GM23248 (cell line): ENCODE data around the gene C19orf12. TPM values are rescaled to one million over a fixed set of nuclear protein-coding genes. Genes with fewer than 3 reads are reported as not detected.

ENCODE experiments used
- DNase-seq: peaks from one replicate; pipeline ENCODE4 v3.0.0-alpha.2; 2015
- H2AFZ ChIP-seq: fragments of 200-600 bp; sonication (generic); 2 replicates; pipeline ENCODE4 v1.6.1; 2016; ENCODE audit warnings: antibody characterized with exemption
- H3F3A ChIP-seq: fragments of 200-600 bp; sonication (generic); 2 replicates; pipeline ENCODE4 v1.6.1; 2016; ENCODE audit warnings: mild to moderate bottlenecking, antibody characterized with exemption, mixed run types; ENCODE audit not compliant: insufficient read depth
- H3K27ac ChIP-seq: fragments of 200-600 bp; sonication (generic); 2 replicates; pipeline ENCODE4 v1.5.1; 2016; ENCODE audit warnings: mild to moderate bottlenecking
- H3K27me3 ChIP-seq: fragments of 200-600 bp; sonication (generic); replicated peaks from 2 replicates; pipeline ENCODE4 v1.6.1; 2016; ENCODE audit warnings: mild to moderate bottlenecking; ENCODE audit not compliant: insufficient read depth
- H3K36me3 ChIP-seq: fragments of 200-600 bp; sonication (generic); 2 replicates; pipeline ENCODE4 v1.6.1; 2016; ENCODE audit warnings: low read depth, mild to moderate bottlenecking
- H3K4me1 ChIP-seq: fragments of 200-600 bp; sonication (generic); 2 replicates; pipeline ENCODE4 v1.6.1; 2016; ENCODE audit warnings: mild to moderate bottlenecking; ENCODE audit not compliant: insufficient read depth
- H3K4me2 ChIP-seq: fragments of 200-600 bp; sonication (generic); one replicate; pipeline ENCODE4 v1.6.1; 2016; ENCODE audit warnings: mild to moderate bottlenecking; ENCODE audit not compliant: unreplicated experiment
- H3K4me3 ChIP-seq: fragments of 200-600 bp; sonication (generic); 2 replicates; pipeline ENCODE4 v1.5.1; 2016; ENCODE audit warnings: mild to moderate bottlenecking
- H3K79me2 ChIP-seq: fragments of 200-600 bp; sonication (generic); 2 replicates; pipeline ENCODE4 v1.6.1; 2016; ENCODE audit warnings: mild to moderate bottlenecking; ENCODE audit not compliant: insufficient read depth
- H3K9ac ChIP-seq: fragments of 200-600 bp; sonication (generic); 2 replicates; pipeline ENCODE4 v1.6.1; 2016; ENCODE audit warnings: mild to moderate bottlenecking
- H3K9me2 ChIP-seq: fragments of 200-600 bp; sonication (generic); 2 replicates; pipeline ENCODE4 v1.6.1; 2016; ENCODE audit warnings: mixed run types, mild to moderate bottlenecking, moderate library complexity; ENCODE audit not compliant: insufficient read depth
- H3K9me3 ChIP-seq: fragments of 200-600 bp; sonication (generic); one replicate; pipeline ENCODE4 v1.6.1; 2017; ENCODE audit warnings: low read depth
- H4K20me1 ChIP-seq: fragments of 200-600 bp; sonication (generic); 2 replicates; pipeline ENCODE4 v1.6.0; 2016; ENCODE audit not compliant: insufficient read depth
- EZH2 ChIP-seq: fragments of 200-600 bp; sonication (generic); IDR thresholded peaks from 2 replicates; pipeline ENCODE4 v1.6.1; 2018; ENCODE audit warnings: antibody characterized with exemption, mild to moderate bottlenecking; ENCODE audit not compliant: insufficient read depth, poor library complexity, severe bottlenecking
- EZH2phosphoT487 ChIP-seq: fragments of 200-600 bp; sonication (generic); IDR thresholded peaks from 2 replicates; pipeline ENCODE4 v1.6.1; 2018; ENCODE audit warnings: antibody characterized with exemption, moderate library complexity, mild to moderate bottlenecking, low read depth; ENCODE audit not compliant: insufficient read depth
- WGBS, 2 experiments: methylation state at CpG; one replicate each; pipeline ENCODE4 v1.1.6; 2015 to 2017; ENCODE audit warnings: low lambda C conversion rate in 2 of 2, low coverage in 1 of 2; ENCODE audit errors: missing lambda C conversion rate in 2 of 2; 5-methylcytosine and 5-hydroxymethylcytosine counted together
- in situ Hi-C: fragments of 300-500 bp; cut with MboI; formaldehyde crosslinking; loops from 2 replicates; pipeline ENCODE4 v1.15.0; 2020
- polyA plus RNA-seq: library from polyadenylated mRNA; unstranded; fragments of >200 nt; fragmentation: Nextera tagmentation; extraction: Ambion mirVana; gene quantifications from 2 replicates; pipeline ENCODE4 v1.2.1, GENCODE V29; 2016
- total RNA-seq: library from RNA; depleted of rRNA; stranded (reverse); fragments of >200 nt; shearing (Covaris generic); gene quantifications from 2 replicates; pipeline ENCODE4 v1.2.3, GENCODE V29; 2014

Gene C19orf12
- total and polyA plus RNA-seq, 2 experiments from 2014 or later = 34.2 to 45.7 TPM

GRCh38 chr19:29658221-29658991 is 56.7 kb downstream of the C19orf12 start:
- 85 to 89% methylated on average over 5 of the region's 5 CpGs for WGBS, 2 experiments
- Histone ChIP-seq H3K9me2 (no peaks in the 10 kb centered on the region), H3K9me3 (no peaks in the 10 kb centered on the region), H2AFZ (no peak overlapping the region), H3K79me2 (no peaks in the 10 kb centered on the region), H4K20me1 (no peaks in the 10 kb centered on the region), H3F3A (peaks cover 27% of the 10 kb centered on the region), H3K27me3 (no peaks in the 10 kb centered on the region), H3K36me3 (no peaks in the 10 kb centered on the region), H3K27ac (no peak overlapping the region), H3K9ac (no peak overlapping the region), H3K4me1 (peaks cover 24% of the 10 kb centered on the region), H3K4me3 (no peak overlapping the region), H3K4me2 (no peak overlapping the region)
- in situ Hi-C loops = no loop called here
- DNase-seq = peak; percentile 39
- TF ChIP-seq EZH2 (no peak), EZH2phosphoT487 (no peak)

GRCh38 chr19:29655648-29656335 is 59.3 kb downstream of the C19orf12 start:
- H3K79me2 ChIP-seq = no peaks in the 10 kb centered on the region
- no peak overlapping the region for H3K27ac ChIP-seq
- H2AFZ ChIP-seq = no peak overlapping the region
- H3K9ac ChIP-seq = no peak overlapping the region
- H3F3A ChIP-seq = peaks cover 2% of the 10 kb centered on the region
- no peaks in the 10 kb centered on the region for H3K36me3 ChIP-seq
- in situ Hi-C loops = no loop called here
- DNase-seq = no peak
- peaks cover 2% of the 10 kb centered on the region for H3K4me1 ChIP-seq
- no peaks in the 10 kb centered on the region for H3K9me2 ChIP-seq
- no peak overlapping the region for H3K4me2 ChIP-seq
- no peaks in the 10 kb centered on the region for H3K9me3 ChIP-seq
- no peaks in the 10 kb centered on the region for H4K20me1 ChIP-seq
- H3K4me3 ChIP-seq = no peak overlapping the region
- 59 to 63% methylated on average over 4 of the region's 4 CpGs for WGBS, 2 experiments
- TF ChIP-seq EZH2 (no peak), EZH2phosphoT487 (no peak)
- peaks cover 8% of the 10 kb centered on the region; the same call in 1 of the 2 replicates for H3K27me3 ChIP-seq

- no peak for TF ChIP-seq EZH2
- no peak for TF ChIP-seq EZH2phosphoT487
- Histone ChIP-seq H3K9me3 (no peaks in the 10 kb centered on the region), H3K4me3 (no peak overlapping the region), H3K27me3 (peaks cover 8% of the 10 kb centered on the region; the same call in 1 of the 2 replicates), H3K4me1 (no peaks in the 10 kb centered on the region), H3K27ac (no peak overlapping the region), H3K79me2 (no peaks in the 10 kb centered on the region), H3K9me2 (no peaks in the 10 kb centered on the region), H3K36me3 (no peaks in the 10 kb centered on the region), H4K20me1 (no peaks in the 10 kb centered on the region), H3F3A (no peaks in the 10 kb centered on the region), H3K9ac (no peak overlapping the region), H2AFZ (no peak overlapping the region), H3K4me2 (no peak overlapping the region)
- WGBS, 2 experiments = 57 to 58% methylated on average over 5 of the region's 5 CpGs
- in situ Hi-C loops = no loop called here
- no peak for DNase-seq
Measured at GRCh38 chr19:29653398-29653797, 61.7 kb downstream of the C19orf12 start.

GRCh38 chr19:29651622-29652394 is 63.3 kb downstream of the C19orf12 start:
- Histone ChIP-seq H3K9ac (no peak overlapping the region), H3K4me3 (no peak overlapping the region), H3K79me2 (no peaks in the 10 kb centered on the region), H3K9me2 (no peaks in the 10 kb centered on the region), H3K27me3 (peaks cover 8% of the 10 kb centered on the region; the same call in 1 of the 2 replicates), H4K20me1 (no peaks in the 10 kb centered on the region), H3K27ac (no peak overlapping the region), H3F3A (no peaks in the 10 kb centered on the region), H3K4me1 (no peaks in the 10 kb centered on the region), H2AFZ (no peak overlapping the region), H3K36me3 (no peaks in the 10 kb centered on the region), H3K4me2 (no peak overlapping the region), H3K9me3 (no peaks in the 10 kb centered on the region)
- WGBS, 2 experiments = 65 to 68% methylated on average over 7 of the region's 7 CpGs
- DNase-seq = no peak
- in situ Hi-C loops = no loop called here
- TF ChIP-seq EZH2phosphoT487 (no peak), EZH2 (no peak)
